ENCODE data around the gene XXYLT1.
A peak's percentile ranks its signal among the peaks of the same experiment; 100 is the strongest.
"Not testable (repeated sequence)": the region's sequence is repeated elsewhere in the genome, so short reads cannot be mapped to it uniquely, and the experiment has no call there.

XXYLT1 gene

DNA sequence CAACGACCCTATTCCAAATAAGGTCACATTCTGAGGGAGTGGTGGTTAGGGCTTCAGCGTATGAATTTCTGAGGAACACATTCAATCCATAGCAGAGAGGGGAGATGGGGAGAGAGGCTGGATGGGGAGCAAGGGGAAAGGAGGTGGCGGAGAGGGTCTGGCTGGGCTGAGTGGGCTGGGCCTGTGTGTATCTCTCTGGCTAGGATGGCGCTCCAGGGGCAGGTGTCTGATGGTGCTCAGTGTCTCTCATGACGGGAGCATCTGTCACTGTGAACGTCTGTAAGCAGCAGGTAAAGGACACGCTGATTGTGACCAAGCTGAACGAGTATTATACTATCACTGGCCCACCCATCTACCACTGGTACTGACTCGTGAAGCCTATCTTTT is 159.6 kb downstream of the XXYLT1 start:
- DNase-seq (ENCODE audit: low read depth), result no peak

DNA sequence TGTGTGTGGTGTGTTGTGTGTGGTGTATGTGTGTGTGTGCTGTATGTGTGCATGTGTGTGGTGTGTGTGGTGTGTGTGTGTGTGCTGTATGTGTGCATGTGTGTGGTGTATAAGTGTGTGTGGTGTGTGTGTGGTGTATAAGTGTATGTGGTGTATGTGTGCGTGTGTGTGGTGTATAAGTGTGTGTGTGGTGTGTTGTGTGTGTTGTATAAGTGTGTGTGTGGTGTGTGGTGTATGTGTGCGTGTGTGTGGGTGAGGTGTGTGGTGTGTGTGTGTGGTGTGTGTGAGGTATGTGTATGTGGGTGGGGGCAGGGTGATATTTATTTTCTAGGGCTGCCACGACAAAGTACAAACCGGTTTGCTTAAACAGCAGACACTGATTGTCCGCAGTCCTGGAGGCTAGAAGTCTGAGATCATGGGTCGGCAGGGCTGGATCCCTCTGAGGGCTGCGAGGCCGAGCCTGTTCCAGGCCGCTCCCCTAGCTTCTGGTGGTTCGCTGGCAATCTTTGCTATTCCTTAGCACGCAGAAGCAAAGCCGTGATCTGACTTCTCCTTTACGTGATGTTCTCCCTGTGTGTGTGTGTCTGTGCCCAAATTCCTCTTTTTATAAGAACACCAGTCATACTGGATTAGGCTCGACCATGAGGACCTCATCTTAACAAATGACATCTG is 160.2 kb downstream of the XXYLT1 start:
- DNase-seq (ENCODE audit: low read depth), result no peak
- H3K4me3 ChIP-seq (ENCODE audit: low read depth, low read length), result no peak overlapping the region

More for the DNA sequence above, 159.6 kb downstream of the XXYLT1 start:
- no peak overlapping the region for H3K4me3 ChIP-seq (ENCODE audit: low read depth, low read length)

DNA sequence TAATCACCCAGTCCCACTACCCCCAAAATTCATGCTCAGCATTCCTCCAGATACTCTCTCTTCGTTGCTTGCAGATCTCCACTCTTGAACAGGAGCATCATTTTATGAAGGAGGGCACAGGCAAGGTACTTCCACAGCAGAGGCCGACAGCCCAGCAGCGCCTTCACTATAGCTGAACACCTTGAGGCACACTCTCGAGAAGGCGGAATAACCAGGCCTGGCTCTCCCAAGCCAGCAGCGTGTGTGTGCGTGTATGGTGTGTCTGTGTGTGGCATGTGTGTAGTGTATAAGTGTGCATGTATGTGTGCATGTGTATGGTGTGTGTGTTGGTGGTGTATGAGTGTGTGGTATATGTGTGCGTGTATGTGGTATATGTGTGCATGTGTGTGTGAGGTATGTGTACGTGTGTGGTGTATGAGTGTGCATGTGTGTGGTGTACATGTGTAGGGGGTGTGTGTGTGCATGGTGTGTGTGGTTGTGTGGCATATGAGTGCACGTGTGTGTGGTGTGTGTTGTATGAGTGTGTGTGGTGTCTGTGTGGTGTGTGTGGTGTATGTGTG is 161.8 kb downstream of the XXYLT1 start:
- H3K4me3 ChIP-seq (ENCODE audit: low read depth, low read length), result no peak overlapping the region
- DNase-seq (ENCODE audit: low read depth), result no peak

DNA sequence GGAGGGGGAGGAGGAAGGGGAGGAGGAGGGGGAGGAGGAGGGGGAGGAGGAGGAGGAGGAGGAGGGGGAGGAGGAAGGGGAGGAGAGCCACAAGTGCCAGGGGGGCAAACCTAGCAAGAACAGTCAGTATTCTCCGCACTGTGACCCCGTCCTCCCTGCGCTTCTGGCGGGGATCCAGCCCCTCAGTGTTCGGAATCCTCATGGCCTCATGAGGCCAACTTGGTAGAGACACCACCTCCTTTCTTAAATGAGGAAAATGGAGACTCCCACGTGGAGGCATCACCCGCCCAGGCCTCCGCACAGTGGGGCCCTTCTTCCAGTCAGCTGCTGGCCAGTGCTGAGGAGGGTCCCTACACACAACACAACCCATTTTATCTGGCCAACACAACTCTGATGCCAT is 163.4 kb downstream of the XXYLT1 start:
- H3K4me3 ChIP-seq (ENCODE audit: low read depth, low read length), result no peak overlapping the region
- DNase-seq (ENCODE audit: low read depth), result no peak

DNA sequence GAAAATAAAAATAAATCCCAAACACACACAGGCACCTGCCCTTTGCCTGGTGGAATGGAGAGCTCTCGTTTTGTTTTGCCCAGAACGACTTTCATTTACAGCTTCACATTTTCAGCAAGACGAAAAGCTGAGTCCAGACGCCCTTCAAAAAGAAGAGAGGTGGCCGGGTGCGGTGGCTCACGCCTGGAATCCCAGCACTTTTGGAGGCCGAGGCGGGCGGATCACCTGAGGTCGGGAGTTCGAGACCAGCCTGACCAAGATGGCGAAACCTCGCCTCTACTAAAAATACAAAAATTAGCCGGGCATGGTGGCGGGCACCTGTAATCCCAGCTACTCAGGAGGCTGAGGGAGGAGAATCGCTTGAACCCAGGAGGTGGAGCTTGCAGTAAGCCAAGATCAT is 163.9 kb downstream of the XXYLT1 start:
- not testable (repeated sequence) for H3K4me3 ChIP-seq (ENCODE audit: low read depth, low read length)

DNA sequence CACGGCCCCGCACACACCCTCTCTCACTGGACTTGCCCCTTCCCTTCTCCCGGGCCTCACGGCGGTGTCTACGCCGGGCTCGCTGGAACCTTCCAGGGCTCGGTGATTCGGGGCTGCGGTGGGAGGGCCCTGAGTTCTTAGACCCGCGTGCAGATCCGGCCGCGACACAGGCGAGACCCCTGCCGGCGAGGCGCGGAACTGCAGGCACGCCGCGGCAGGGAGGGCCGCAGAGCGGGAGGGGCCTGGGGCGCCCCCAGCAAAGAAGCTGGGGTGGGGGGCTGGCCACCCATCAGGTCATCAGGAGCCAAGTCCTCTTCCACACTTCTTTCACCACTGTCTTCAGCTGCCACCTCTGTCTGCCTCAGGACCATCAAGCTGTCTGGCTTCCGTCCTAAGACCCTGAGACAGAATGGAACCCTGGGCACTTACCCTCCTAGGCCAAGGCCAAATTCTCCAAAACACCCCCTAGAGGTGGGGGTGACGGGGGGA is 164.5 kb downstream of the XXYLT1 start:
- H3K4me3 ChIP-seq (ENCODE audit: low read depth, low read length), result peak overlapping the region; percentile 26
- DNase-seq (ENCODE audit: low read depth), result no peak

More for the DNA sequence above, 163.9 kb downstream of the XXYLT1 start:
- not testable (repeated sequence) for DNase-seq (ENCODE audit: low read depth)

DNA sequence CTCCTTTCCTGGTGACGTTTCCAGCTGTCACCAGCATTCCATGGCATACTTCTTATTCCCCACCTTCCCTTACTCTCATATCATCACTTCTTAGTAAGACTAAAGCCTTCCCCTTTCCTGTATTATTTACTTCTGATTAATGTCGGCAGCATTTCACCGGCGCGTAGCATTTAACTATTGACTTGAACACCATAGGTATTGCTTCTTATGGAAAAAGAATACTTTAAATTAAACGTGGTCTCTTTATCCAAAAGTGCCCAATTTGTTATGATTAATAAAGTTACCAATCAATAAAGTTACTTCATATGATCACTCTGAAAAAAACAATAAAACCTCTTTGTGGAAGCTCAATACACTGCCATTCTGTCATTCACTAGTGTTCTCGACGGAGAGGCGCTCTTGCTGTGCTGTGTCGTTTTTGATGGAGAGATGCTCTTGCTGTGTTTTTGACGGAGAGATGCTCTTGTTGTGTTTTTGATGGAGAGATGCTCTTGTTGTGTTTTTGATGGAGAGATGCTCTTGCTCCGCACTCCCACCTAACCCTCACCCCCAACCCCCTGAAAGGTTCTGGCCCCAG is 165.0 kb downstream of the XXYLT1 start:
- no peak for DNase-seq (ENCODE audit: low read depth)
- H3K4me3 ChIP-seq (ENCODE audit: low read depth, low read length), result peak overlapping the region; percentile 26

DNA sequence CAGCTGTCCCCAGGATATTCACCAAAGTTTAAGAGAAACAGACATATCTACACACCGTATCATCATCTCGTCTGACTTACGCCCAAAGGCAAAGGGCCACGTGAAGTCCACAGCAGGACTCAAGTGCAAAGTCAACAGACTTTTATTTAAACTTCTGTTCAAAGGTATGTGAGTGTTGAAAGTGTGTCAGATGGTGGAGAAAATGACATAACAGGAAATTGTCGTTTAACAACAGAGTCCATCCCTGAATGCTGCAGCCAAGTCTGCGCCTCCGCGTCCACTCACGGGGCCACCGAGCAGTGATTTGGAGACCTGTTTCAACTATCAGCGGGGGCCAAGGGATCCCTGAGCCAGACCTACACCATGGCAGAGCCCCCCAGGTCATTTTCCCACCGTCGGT is 165.6 kb downstream of the XXYLT1 start:
- no peak for DNase-seq (ENCODE audit: low read depth)
- no peak overlapping the region for H3K4me3 ChIP-seq (ENCODE audit: low read depth, low read length)

DNA sequence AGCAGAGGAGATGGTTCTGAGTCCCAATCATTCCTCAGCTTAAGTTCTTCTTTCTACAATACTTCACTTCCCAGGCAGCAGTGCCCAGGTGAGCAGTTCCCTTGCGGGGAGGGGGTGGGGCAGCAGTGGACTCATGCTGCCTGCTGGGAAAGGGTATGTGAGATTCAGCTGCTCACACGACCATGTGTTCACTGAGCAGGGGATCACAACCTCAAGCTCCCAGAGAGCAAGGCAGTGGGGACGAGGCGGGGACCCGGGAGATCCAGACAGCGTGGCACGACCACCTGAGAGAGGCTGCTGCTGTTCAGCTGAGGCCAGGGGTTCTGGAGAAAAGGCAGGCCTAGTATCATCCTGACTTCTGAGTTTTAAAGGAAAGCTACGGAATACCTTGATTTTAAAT is 166.6 kb downstream of the XXYLT1 start:
- no peak for DNase-seq (ENCODE audit: low read depth)
- no peak overlapping the region for H3K4me3 ChIP-seq (ENCODE audit: low read depth, low read length)

DNA sequence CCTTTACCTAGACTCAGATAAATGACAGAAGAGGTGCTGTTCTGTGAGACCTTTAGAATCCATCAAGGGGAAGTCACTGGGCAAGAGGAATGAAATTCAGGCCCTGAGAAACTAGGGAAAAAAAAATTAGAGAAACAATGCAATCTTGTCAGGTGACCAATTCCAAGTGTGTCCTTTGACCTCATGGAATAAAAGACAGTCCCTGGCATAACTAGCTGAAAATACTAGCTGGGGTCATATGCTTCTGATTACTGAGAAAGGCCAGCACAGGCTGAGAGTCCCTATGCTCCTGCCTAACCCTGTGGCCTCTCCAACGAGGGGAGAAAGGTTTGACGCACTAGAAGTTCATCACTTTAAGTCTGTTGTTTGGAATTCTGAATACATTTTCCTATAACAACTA is 167.3 kb downstream of the XXYLT1 start:
- DNase-seq (ENCODE audit: low read depth), result no peak
- H3K4me3 ChIP-seq (ENCODE audit: low read depth, low read length), result no peak overlapping the region

DNA sequence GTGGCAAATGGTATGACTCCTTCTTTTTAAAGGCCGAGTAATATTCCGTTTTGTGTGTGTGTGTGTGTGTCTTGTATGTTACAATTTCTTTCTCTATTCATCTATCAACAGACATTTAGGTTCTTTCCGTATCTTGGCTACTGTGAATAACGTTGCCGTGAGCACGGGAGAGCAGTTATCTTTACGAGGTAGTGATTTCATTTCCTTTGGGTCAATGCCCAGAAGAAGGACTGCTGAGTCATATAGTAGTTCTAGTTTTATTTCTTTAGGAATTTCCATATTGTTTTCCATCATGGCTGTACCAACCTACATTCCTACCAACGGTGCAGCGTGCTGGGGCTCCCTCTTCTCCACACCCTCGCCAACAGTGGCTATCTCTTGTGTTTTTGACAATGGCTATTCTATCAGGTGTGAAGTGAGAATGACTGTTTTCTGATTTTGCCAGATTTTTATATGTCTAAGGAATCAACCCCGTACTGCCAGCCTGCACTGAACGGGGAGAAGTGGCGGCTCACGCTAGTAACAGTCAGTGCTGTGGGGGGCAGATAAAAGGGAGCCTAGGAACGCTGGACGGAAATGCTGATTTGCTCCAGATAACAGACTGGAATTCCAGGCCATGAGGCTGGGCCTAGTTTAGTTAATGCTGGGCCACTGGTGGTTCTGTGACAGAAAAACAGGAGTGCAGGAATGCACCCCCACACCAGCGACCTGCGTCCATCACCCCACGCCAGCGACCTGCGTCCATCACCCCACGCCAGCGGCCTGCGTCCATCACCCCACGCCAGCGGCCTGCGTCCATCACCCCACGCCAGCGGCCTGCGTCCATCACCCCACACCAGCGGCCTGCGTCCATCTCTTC is 168.1 kb downstream of the XXYLT1 start:
- DNase-seq (ENCODE audit: low read depth), result peak; percentile 86
- no peak overlapping the region for H3K4me3 ChIP-seq (ENCODE audit: low read depth, low read length)

DNA sequence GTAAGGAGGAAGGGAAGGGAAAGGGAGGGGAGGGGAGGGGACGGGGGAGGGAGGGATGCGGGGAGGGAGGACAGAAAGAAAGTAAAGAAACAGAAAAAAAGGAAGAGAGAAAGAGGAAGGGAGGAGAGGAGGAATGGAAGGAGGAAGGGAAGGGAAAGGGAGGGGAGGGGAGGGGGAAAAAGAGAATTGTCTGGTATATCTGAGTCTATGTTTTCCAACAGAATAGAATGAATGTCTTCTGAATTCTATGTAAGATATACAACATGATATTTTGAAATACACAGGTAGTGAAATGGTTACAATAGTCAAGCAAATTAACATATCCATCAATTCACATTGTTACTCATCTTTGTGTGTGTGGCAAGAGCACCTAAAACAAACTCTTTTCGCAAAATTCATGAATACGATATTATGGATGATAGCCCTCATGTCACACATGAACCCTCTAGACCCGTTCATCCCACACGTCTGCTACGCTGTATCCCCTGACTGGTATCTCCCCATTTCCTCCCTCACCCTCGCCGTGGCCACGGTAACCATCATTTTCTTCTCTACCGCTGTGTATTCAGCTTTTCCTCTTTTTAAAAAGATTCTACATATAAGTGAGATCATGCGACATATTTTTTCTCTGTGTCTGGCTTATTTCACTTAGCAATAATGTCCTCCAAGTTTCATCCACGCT is 168.9 kb downstream of the XXYLT1 start:
- no peak overlapping the region for H3K4me3 ChIP-seq (ENCODE audit: low read depth, low read length)
- no peak for DNase-seq (ENCODE audit: low read depth)

DNA sequence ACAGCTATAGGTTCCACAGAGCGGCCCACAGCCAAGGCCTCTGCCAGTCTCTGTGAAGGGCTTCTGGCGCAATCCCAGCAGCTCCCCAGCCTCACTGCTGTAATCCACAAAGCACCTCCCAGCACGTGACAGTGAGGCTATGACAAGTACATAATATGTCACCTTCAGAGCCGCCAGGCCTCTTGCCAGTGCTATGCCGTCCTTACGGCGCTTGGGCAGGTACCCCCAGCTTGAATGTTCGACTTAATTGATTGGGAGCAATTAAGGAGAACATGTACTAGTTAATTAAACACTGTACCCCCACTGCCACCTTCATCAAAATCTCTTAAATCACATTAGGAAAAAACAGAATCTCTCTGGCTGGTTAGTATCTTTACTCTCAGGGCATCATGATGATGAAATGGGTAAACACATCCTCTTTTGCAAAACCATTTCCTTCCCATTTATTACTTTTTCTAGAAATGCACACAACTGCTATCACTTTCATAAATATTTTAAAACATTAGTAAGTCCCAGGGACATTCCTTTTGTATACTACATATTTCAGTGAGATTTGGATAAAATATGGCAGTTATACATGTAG is 169.9 kb downstream of the XXYLT1 start:
- no peak overlapping the region for H3K4me3 ChIP-seq (ENCODE audit: low read depth, low read length)
- DNase-seq (ENCODE audit: low read depth), result no peak

DNA sequence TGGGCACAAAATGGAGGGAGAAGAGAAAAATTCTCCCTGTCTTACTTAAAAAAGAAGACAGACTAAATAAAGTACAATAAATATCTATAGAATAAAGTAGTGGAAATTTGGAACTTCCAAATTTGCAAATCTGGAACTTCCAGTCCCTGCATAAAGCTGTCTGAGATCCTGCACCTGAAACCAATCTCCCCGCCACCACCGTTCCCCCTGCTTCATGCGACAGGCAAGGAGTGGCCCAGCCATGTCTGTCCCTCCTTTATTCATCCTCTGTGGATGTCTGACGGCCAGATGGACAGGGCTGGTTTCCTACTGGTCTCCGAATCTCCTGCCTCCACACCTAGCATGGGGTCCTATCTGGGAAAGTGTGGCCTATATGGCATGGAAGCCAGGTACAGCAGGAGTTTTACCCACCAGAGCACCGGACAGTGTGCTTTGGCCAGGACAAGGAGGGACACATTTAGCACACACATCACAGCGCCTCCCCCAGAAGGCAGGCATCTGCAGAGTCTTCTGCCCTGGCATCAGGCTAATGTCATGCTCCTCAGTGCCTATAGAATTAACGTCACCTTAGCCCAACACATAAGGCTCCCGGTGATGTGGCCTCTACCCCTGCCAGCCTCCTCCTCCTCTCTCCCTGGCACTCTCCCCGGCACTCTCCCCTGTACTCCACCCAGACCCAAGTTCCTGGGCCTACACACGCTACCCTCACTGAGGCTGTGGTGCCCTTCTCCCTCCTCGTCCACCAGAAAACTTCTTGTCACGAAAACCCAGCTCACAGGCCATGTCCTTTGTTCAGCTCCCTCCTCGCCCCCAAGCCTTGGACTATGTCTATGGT is 170.8 kb downstream of the XXYLT1 start:
- no peak overlapping the region for H3K4me3 ChIP-seq (ENCODE audit: low read depth, low read length)
- no peak for DNase-seq (ENCODE audit: low read depth)

DNA sequence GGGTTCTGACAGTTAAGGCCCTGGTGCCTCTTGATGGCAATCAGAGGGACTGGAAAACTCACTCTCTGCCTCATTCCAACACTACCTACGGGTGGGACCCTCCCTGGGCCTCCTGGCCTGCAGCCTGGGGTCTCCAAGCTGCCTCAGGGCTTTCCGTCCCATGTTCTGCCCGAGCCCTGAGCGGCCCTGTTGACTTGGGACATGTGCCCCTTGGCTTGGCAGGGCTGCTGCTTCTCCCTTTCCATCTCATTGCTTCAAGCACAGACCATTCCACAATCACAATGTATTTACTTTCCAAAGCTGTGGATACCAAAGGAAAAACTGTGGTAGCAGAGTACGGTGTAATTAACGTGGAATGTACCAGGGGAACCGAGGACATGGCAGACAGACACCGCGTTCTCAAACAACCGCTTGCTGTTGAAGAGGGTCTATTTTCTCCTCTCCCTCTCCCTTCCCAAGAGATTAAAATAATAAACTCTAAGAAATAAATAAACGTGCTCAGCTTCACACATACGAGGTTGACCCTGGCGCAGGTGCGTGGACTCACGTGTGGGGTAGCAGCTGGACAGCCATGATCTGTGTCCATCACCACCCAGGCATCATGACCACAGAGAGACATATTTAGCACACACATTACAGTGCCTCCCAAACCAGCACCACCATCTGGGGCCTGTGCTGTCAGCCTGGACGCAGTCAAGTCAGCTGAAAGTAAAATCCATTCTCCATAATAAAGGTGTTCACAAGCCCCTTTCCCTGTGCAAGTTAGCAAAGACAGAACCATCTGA is 172.0 kb downstream of the XXYLT1 start:
- H3K4me3 ChIP-seq (ENCODE audit: low read depth, low read length), result no peak overlapping the region
- DNase-seq (ENCODE audit: low read depth), result no peak

DNA sequence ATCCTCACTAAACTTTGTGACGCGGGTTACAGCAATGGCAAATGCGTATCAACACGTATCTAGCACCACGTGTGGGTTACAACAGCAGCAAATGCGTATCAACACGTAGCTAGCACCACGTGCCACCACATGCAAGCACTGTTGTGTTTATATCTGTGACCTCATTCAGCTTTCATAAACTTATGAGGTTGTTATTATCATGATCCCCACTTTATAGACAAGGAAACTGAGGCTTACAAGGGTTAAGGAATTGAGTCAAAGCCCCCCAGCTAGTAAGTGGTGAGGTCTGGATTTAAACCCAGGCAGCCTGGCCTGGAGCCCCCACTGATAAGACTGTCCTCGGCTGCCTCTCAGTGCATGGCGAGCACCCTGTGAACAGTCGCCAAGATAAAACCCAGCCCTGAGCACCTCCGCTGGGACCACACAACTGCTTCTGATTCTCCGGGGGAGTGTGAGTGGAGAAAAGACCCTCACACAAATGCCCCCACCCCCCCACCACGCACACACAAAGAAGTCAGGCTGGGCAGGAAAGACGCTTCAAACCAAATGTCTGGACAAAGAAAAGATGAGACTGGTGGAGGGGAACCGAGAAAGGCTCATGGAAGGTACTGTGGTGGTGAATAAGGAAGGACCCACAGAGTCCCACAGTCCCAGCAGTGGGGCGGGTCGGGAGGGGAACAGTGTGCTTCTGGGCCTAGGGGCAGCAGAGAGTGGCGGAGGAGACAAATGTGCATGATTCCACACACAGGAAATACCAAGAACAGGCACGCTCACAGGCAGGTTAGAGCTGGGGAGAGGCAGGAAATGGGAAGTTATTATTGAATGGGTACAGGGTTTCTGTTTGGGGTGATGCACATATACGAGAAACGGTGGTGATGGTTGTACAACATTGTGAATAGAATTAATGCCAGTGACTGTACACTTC is 173.4 kb downstream of the XXYLT1 start:
- no peak for DNase-seq (ENCODE audit: low read depth)
- no peak overlapping the region for H3K4me3 ChIP-seq (ENCODE audit: low read depth, low read length)
